NCI-H2227 treated with DMSO at 0.1 percent for 48 hours (cell line): ENCODE data around the gene MRAS.

Experiments used
- DNase-seq: peaks from one replicate; lab custom pipeline; 2025; lab: John Stamatoyannopoulos, UW

The MRAS gene

GRCh38 chr3:138340511-138340910, 7.9 kb upstream of the MRAS start:
- no peak for DNase-seq

DNA sequence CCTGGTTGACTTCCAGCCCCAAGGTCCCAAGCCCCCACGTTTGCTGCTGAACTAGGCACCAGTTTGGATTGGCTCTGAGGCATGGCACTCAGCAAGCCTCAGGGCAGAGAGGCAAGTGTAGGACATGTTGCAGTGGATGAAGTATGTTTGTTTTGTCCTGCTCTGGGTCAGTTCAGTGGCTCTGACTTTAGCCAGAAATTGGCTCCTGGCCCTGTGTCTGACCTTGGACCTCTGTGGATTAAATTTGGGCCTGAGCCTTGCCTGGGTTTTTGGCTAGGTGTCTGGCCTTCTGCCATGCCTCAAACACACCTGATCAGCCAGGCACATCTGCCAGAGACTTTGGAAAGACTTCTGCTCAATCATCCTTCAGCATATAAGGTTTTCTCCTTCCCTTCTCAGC, 3.6 kb upstream of the MRAS start:
- DNase-seq = no peak

DNA sequence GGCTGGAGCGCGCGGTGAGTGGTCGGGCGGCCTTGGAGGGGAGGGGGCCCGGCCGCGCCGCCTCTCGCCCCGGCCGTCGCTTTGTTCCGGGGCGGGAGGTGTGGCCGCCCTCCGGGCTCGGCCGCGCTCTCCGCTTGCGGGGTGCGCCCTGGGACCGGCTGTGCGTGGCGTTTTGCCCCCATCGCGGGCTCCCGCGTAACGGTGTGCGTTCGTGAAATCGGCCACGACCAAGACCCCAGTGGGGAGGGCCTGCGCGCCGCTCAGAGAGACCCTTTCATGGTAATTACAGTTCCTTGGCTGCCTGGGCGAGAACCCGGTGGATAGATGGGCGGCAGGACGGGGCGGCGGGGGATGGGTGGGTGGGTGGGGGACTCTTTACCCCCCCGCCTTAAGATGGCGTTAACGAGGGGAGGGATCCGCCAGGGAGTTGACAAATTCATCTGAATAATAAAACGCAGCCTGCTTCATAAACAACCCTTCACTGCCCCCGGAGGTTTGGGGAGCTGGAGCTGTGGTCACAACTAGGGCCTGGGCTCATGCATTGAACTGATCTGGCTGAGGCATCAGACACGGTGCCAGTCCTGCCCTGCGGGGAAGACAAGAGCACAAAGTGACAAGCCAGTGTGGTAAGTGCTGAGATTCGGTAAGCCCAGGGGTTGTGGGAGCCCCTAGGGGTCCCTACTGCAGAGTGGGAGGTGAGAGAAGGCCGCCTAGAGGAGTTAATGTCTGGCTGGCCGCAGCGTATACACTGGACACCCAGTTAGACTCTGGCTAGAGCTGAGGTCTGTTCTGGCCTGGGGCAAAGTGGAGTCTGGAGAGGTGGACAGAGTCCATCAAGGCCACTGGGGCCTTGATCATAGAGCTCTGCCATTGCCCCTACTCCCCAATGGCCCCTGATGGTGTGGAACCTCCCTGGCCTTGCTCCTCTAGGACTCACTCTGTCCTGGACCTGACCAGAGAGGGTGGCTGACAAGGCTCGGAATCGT, 668 bp downstream of the MRAS start:
- DNase-seq = no peak

- DNase-seq = no peak
These were observed 1.7 kb downstream of the MRAS start for GRCh38 chr3:138349926-138350665.

DNA sequence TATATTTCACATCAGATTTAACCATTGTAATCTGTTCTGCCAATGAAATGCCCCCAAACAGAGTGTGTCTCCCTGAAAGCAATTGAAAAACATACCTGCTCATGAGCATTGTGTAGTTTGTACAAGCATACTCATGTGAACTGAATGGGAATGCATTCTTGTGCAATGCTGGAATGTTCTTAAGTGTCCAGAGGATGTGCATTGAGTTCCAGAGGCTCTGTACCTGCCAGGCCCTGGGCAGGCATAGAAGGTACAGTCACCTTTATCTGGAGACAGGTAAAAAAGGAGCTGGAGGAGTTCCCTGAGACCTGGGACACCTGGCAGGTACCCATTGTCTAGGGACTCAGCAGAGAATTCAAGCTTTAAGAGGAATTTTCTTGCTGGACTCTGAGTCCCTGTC, 2.8 kb downstream of the MRAS start:
- no peak for DNase-seq

DNA sequence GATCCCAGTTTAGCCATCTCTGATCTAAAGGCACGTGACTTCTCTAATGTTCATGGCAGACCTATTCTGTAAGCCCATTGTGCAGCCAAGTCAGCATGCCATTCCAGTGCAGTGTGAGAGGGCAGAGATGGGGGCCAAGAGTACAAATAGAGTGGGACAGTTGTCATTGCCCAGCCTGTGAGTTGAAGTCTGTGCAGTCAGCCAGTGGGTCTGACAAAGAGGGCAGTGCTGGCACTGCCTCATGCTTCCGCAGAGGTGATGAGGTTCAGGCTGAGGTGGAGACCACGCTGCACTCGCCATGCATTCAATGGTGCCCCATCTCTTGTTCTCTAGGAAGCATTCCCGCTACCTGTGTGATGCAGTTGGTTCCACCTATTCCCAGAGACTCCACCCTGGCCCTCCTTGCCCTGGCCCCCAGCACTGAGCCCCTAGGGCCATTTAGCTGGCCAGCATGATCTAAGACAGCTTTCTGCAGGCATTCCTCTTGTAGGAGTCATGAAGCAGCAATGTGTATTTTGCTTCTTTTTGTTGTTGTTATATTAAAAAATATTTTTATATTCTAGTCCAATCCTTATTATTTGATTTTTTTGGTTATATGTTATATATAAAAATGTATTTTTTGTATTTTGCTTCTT, 3.7 kb downstream of the MRAS start:
- DNase-seq = no peak

GRCh38 chr3:138354376-138354775, 6.0 kb downstream of the MRAS start:
- DNase-seq = no peak

- no peak for DNase-seq
These were observed 6.7 kb downstream of the MRAS start for GRCh38 chr3:138355071-138355470.

GRCh38 chr3:138356730-138357405, 8.5 kb downstream of the MRAS start:
- DNase-seq = no peak

- DNase-seq = no peak
These were observed 11.0 kb downstream of the MRAS start for GRCh38 chr3:138359148-138359918.

GRCh38 chr3:138359919-138360868, 11.8 kb downstream of the MRAS start:
- no peak for DNase-seq

GRCh38 chr3:138360869-138361525, 12.6 kb downstream of the MRAS start:
- DNase-seq = no peak

DNA sequence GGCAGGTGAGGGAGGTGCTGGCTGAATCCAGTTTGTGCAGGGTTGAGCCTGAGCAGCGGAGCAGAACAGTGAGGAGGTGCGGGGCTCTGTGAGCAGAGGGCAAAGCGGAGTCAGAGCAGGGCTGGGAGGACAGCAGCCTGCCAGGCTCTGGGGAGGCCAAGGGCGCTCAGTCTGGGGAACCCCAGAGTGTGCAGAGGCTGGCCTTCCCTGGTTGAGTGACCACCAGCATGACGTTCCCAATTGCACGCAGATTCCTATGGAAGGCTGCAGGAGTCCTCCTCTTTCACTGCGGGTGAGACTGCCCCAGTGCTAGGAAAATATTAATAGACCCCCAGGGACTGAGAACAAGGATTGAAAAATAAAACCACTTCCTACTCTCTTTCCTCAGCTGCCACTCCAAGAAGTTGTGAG, 13.2 kb downstream of the MRAS start:
- no peak for DNase-seq

DNA sequence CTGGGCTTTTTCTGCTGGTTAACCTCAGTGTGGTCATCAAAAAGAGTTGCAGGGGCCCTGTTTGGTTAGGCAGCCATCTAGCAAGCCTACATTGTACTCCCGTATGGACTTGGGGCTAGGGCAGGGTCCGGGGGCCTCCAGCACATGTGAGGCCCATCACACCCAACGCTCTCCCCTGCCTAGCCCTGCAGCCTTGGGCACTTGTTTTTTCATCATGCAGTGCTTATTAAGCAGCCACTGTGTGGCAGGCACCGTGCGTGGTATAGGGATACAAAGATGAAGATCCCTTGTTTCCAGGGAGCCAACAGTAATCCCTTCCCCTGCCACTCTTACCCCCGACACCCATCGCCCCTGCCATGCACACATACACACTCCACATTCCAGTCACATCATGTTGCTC, 14.2 kb downstream of the MRAS start:
- DNase-seq = no peak

DNA sequence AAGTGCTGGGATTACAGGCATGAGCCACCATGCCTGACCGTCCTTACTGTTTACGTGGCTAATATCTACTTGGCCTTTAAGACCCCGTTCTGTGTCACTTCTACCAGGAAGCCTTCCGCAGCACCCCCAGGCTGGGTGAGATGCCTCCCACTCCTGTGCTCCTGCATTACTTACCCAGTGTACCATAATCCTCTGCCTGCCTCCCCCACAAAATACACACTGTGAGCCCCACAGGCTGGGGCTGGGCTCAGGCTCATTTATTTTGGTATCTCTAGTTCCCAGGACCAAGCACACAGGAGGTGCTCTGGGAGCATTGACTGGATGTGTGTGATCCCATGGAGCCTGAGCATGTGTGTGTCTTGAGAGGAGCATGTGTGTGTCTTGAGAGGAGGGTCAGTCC, 14.9 kb downstream of the MRAS start:
- DNase-seq = no peak

- DNase-seq = no peak
These were observed 16.2 kb downstream of the MRAS start for GRCh38 chr3:138364356-138365252.

- DNase-seq = no peak
These were observed 16.8 kb downstream of the MRAS start for GRCh38 chr3:138365253-138365555.

DNA sequence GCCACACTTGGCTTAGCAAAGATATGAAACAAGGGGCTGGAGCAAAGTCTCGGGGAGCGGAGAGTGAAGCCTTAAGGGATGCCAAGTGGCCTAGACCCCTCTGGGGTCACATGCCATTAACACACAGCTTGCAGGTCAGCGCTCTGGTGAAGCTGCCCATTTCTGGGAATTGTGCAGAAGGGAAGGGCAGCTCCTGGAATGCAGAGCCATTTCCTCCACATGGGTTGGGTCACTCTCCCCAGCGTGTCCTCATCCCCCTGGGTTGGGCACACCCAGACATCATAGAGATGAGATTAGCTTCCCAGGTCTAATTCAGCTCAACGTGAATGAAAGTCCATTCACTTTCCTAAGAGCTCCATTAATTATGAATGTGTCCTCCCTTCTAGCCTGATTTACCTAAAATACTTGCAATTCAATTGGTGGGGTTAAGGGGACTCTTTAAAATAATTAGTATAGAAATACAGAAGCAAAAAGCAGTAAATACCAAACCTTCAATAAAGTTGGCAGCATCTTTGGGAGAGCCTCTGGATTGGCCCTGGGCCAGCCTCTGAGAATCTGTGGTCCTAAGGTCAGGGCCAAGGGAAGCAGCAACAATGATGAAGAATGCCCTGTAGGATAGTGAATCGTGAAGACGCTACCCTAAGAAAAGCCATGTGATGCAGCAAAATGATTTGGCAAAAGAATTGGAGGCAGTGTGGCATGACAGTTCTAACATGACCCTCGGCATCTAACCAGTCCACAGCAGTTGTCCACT, 17.8 kb downstream of the MRAS start:
- no peak for DNase-seq
